NOMO-1 (cell line): ENCODE measurements around the gene HNRNPF.
A peak's percentile ranks its signal among the peaks of the same experiment; 100 is the strongest.
"Not testable (repeated sequence)": the region's sequence is repeated elsewhere in the genome, so short reads cannot be mapped to it uniquely, and the experiment has no call there.

Source experiments
- DNase-seq, 2 experiments: peaks; one replicate each; lab custom pipeline; 2025; ENCODE audit not compliant: unreplicated experiment in 2 of 2; lab: John Stamatoyannopoulos, UW

Gene HNRNPF

GRCh38 chr10:43421944-43422343 is 13.0 kb upstream of the HNRNPF start:
- not testable (repeated sequence) for DNase-seq

- DNase-seq, result no peak
These were observed 12.5 kb upstream of the HNRNPF start for GRCh38 chr10:43421519-43421918.

DNA sequence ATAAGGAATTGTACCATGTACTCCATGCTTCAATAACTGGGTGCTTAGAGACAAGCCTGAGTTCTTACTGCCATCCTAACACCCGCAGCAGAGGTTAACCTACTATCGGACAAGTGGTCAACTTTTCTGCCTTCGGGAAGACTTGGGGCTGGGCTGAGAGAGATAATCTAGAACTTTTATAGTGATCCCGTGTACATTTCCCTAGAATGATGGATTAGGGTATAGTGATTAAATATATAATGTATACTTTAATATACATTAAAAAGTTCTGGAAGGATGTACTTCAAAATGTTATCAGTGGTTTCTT is 12.2 kb upstream of the HNRNPF start:
- no peak for DNase-seq

- DNase-seq, result peak; percentile 87 to 93
These were observed 11.6 kb upstream of the HNRNPF start for GRCh38 chr10:43420369-43421200.

DNA sequence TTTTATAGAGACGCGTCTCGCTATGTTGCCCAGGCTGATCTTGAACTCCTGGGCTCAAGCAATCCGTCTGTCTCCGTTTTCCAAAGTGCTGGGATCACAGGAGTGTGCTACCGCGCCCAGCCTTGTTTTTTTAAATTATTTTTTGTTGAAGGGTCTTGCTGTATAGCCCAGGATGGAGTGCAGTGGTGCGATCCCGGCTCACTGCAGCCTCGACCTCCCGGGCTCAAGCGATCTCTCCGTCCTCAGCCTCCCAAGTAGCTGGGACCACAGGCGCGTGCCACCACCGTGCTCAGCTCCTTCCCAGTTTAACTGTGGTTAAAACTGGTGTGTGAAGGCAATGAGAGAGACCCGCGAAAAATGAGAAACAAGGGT is 11.0 kb upstream of the HNRNPF start:
- no peak for DNase-seq

- DNase-seq, result peak; percentile 98 to 99
These were observed 9.2 kb upstream of the HNRNPF start for GRCh38 chr10:43417950-43418768.

DNA sequence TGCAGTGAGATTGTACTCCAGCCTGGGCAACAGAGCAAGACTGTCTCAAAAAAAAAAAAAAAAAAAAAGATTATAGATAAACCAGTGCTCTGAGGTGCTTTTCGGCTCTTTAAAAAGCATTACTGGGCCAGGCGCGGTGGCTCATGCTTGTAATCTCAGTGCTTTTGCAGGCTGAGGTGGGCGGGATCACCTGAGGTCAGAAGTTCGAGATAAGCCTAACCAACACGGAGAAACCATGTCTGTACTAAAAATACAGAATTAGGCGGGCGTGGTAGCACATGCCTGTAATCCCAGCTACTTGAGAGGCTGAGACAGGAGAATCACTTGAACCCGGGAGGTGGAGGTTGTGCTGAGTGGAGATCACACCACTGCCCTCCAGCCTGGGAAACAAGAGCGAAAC is 6.6 kb upstream of the HNRNPF start:
- DNase-seq, result no peak

- no peak for DNase-seq
These were observed 2.5 kb upstream of the HNRNPF start for GRCh38 chr10:43411536-43411935.

GRCh38 chr10:43410345-43410744 is 1.4 kb upstream of the HNRNPF start:
- DNase-seq, result no peak

- DNase-seq, result peak in 1 of 2 experiments; percentile 37
These were observed 561 bp upstream of the HNRNPF start for GRCh38 chr10:43409385-43410109.

GRCh38 chr10:43408331-43408709 is 666 bp downstream of the HNRNPF start:
- no peak for DNase-seq

- peak; percentile 91 to 94 for DNase-seq
These were observed 1.2 kb downstream of the HNRNPF start for GRCh38 chr10:43407576-43408330.

GRCh38 chr10:43407148-43407575 is 1.8 kb downstream of the HNRNPF start:
- peak; percentile 34 to 54 for DNase-seq

DNA sequence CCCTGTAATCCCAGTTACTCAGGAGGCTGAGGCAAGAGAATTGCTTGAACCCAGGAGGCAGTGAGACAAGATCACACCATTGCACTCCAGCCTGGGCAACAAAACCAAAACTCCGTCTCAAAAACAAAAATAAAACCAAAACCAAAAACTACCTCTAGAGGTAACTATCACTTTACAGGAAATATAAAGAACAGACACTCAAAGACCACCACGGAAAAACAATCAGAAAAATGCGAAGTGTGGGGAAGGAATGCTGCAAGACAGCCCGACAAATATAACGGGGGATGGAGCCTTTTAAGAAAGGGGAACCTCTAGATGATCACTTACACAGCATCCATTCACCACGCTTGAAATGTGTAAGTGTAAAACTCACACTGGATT is 4.3 kb downstream of the HNRNPF start:
- DNase-seq, result peak in 1 of 2 experiments; percentile 44

- DNase-seq, result no peak
These were observed 4.9 kb downstream of the HNRNPF start for GRCh38 chr10:43403911-43404703.

GRCh38 chr10:43402880-43403452 is 6.0 kb downstream of the HNRNPF start:
- DNase-seq, result no peak

- DNase-seq, result no peak
These were observed 6.8 kb downstream of the HNRNPF start for GRCh38 chr10:43402176-43402575.

- no peak for DNase-seq
These were observed 7.4 kb downstream of the HNRNPF start for GRCh38 chr10:43401627-43402026.
